HEK293 (cell line): ENCODE measurements around the gene PERM1.

ENCODE experiments used
- CTCF ChIA-PET: fragments of 350-600 bp; formaldehyde crosslinking; extraction: SDS; loops from one replicate; lab custom pipeline; 2021; ENCODE audit warnings: antibody characterized with exemption; lab: Yijun Ruan, JAX
- POLR2A ChIA-PET: fragments of 300-600 bp; formaldehyde crosslinking; extraction: SDS; loops from one replicate; lab custom pipeline; 2020; ENCODE audit warnings: antibody characterized with exemption, inconsistent platforms; lab: Yijun Ruan, JAX
- H3K27ac ChIP-seq: fragments of 200-500 bp; sonication (Bioruptor generic); 2 replicates; pipeline ENCODE4 v1.5.1; 2014; ENCODE audit warnings: low read depth, low read length, control low read depth, inconsistent platforms; ENCODE audit errors: extremely low read depth
- H3K36me3 ChIP-seq, 2 experiments: fragments of 200-500 bp in 1 of 2; sonication (Bioruptor generic) in 1 of 2; 1 replicate in 1 of 2; 2 replicates in 1 of 2; pipeline ENCODE4 v1.5.1; 2014 to 2017; ENCODE audit warnings: inconsistent platforms in 2 of 2, low read length in 2 of 2; ENCODE audit not compliant: control insufficient read depth in 2 of 2, insufficient read depth in 1 of 2
- H3K4me1 ChIP-seq: fragments of 200-500 bp; sonication (Bioruptor generic); 2 replicates; pipeline ENCODE4 v1.5.1; 2014; ENCODE audit warnings: mild to moderate bottlenecking, low read length, inconsistent platforms; ENCODE audit not compliant: control insufficient read depth, insufficient read depth
- H3K4me3 ChIP-seq: 2 replicates; pipeline ENCODE4 v1.5.1; 2011; ENCODE audit warnings: low read depth, mild to moderate bottlenecking, control low read depth, low read length, moderate library complexity
- H3K9me3 ChIP-seq: fragments of 200-500 bp; sonication (Bioruptor generic); 2 replicates; pipeline ENCODE4 v1.5.1; 2014; ENCODE audit warnings: low read depth, low read length, inconsistent platforms; ENCODE audit not compliant: control insufficient read depth, insufficient read depth
- GLIS1 ChIP-seq: fragments of 450-650 bp; formaldehyde crosslinking; IDR thresholded peaks from 2 replicates; pipeline ENCODE4 v1.5.1; 2016; ENCODE audit warnings: missing biosample characterization, missing genetic modification characterization
- GLIS2 ChIP-seq: fragments of 450-650 bp; formaldehyde crosslinking; IDR thresholded peaks from 2 replicates; pipeline ENCODE4 v1.5.1; 2016; ENCODE audit warnings: missing biosample characterization, missing genetic modification characterization
- KLF1 ChIP-seq: fragments of 450-650 bp; formaldehyde crosslinking; IDR thresholded peaks from 2 replicates; pipeline ENCODE4 v1.5.1; 2016; ENCODE audit warnings: missing biosample characterization, missing genetic modification characterization
- KLF10 ChIP-seq: fragments of 450-650 bp; IDR thresholded peaks from 2 replicates; pipeline ENCODE4 v1.5.1; 2018; ENCODE audit warnings: missing biosample characterization, mild to moderate bottlenecking, missing genetic modification characterization
- KLF9 ChIP-seq: fragments of 450-650 bp; formaldehyde crosslinking; IDR thresholded peaks from 2 replicates; pipeline ENCODE4 v1.5.1; 2016; ENCODE audit warnings: missing biosample characterization, missing genetic modification characterization, low read depth
- PRDM6 ChIP-seq: fragments of 450-650 bp; formaldehyde crosslinking; IDR thresholded peaks from 2 replicates; pipeline ENCODE4 v1.5.1; 2017; ENCODE audit warnings: missing biosample characterization, missing genetic modification characterization
- RBAK ChIP-seq: fragments of 450-650 bp; formaldehyde crosslinking; IDR thresholded peaks from 2 replicates; pipeline ENCODE4 v1.5.1; 2016; ENCODE audit warnings: missing biosample characterization, missing genetic modification characterization
- TCF7L2 ChIP-seq: IDR thresholded peaks from 2 replicates; pipeline ENCODE4 v1.6.1; 2011; ENCODE audit warnings: low read depth, mild to moderate bottlenecking, inconsistent platforms, low read length, moderate library complexity, borderline replicate concordance
- ZBTB1 ChIP-seq: fragments of 450-650 bp; formaldehyde crosslinking; IDR thresholded peaks from 2 replicates; pipeline ENCODE4 v1.5.1; 2016; ENCODE audit warnings: missing biosample characterization, missing genetic modification characterization
- ZIC2 ChIP-seq: fragments of 450-650 bp; formaldehyde crosslinking; IDR thresholded peaks from 2 replicates; pipeline ENCODE4 v1.5.1; 2016; ENCODE audit warnings: missing biosample characterization, missing genetic modification characterization
- ZNF26 ChIP-seq: fragments of 450-650 bp; formaldehyde crosslinking; IDR thresholded peaks from 2 replicates; pipeline ENCODE4 v1.5.1; 2016; ENCODE audit warnings: missing biosample characterization, missing genetic modification characterization
- ZNF274 ChIP-seq, 2 experiments: fragments of 200-500 bp in 1 of 2; fragments of 450-650 bp in 1 of 2; sonication (Bioruptor generic) in 1 of 2; formaldehyde crosslinking in 1 of 2; IDR thresholded peaks; 2 replicates each; pipeline versions ENCODE4 v1.5.1 to v1.6.1; 2014 to 2016; ENCODE audit warnings: borderline replicate concordance in 1 of 2, inconsistent platforms in 1 of 2, low read length in 1 of 2, missing biosample characterization in 1 of 2, missing genetic modification characterization in 1 of 2
- ZNF280D ChIP-seq: fragments of 450-650 bp; formaldehyde crosslinking; IDR thresholded peaks from 2 replicates; pipeline ENCODE4 v1.5.1; 2016; ENCODE audit warnings: missing biosample characterization, missing genetic modification characterization
- ZNF302 ChIP-seq: fragments of 450-650 bp; formaldehyde crosslinking; IDR thresholded peaks from 2 replicates; pipeline ENCODE4 v1.5.1; 2016; ENCODE audit warnings: missing biosample characterization, missing genetic modification characterization, low read depth
- ZNF366 ChIP-seq: fragments of 450-650 bp; formaldehyde crosslinking; conservative IDR thresholded peaks from 2 replicates; pipeline ENCODE4 v1.5.1; 2016; ENCODE audit warnings: missing biosample characterization, missing genetic modification characterization
- ZNF645 ChIP-seq: fragments of 450-650 bp; formaldehyde crosslinking; IDR thresholded peaks from 2 replicates; pipeline ENCODE4; 2016; ENCODE audit warnings: missing biosample characterization, missing genetic modification characterization
- ZNF677 ChIP-seq: fragments of 450-650 bp; IDR thresholded peaks from 2 replicates; pipeline ENCODE4 v1.5.0; 2018; ENCODE audit warnings: missing biosample characterization, mild to moderate bottlenecking, missing genetic modification characterization, moderate library complexity
- ZNF768 ChIP-seq: fragments of 450-650 bp; formaldehyde crosslinking; IDR thresholded peaks from 2 replicates; pipeline ENCODE4 v1.5.1; 2018; ENCODE audit warnings: missing biosample characterization, mild to moderate bottlenecking, missing genetic modification characterization

PERM1 gene

GRCh38 chr1:1023700-1024099 lies 41.8 kb upstream of the PERM1 start:
- CTCF ChIA-PET, result interaction anchor here (0.6 to 2.0 kb wide), 4 partner anchors 21 to 591 kb away, joined by 4 to 8 read pairs (median 4); no protein-coding TSS in a partner anchor
- Histone ChIP-seq H3K36me3 (peaks cover 0 to 50% of the 10 kb centered on the region in 2 experiments; a peak in 1 of 3 replicates), H3K4me1 (peaks cover 3% of the 10 kb centered on the region; the same call in 1 of the 2 replicates), H3K9me3 (no peaks in the 10 kb centered on the region), H3K27ac (no peak overlapping the region), H3K4me3 (no peak overlapping the region)
- POLR2A ChIA-PET, result no interaction called here
- 0 out of 2 replicates have a peak, but pooled peaks have one; percentile 8 for TF ChIP-seq KLF1
- no peak for TF ChIP-seq ZNF366 (tag by site-specific recombination)
- TF ChIP-seq GLIS2 (tag by site-specific recombination), result peak; percentile 71
- peak; percentile 41 for TF ChIP-seq KLF9 (tag by site-specific recombination)
- peak; percentile 88 for TF ChIP-seq GLIS1
- TF ChIP-seq ZIC2, result peak; percentile 53
- TF ChIP-seq ZNF280D (tag by site-specific recombination), result no peak
- no peak for TF ChIP-seq ZBTB1 (tag by site-specific recombination)
- TF ChIP-seq ZNF274 (IDR thresholded peaks at IDR 0.05; ENCODE audit: low read length), result no peak
- no peak for TF ChIP-seq ZNF274 (tag by site-specific recombination; IDR thresholded peaks at IDR 0.05; ENCODE audit: borderline replicate concordance)
- TF ChIP-seq ZNF26 (tag by site-specific recombination), result no peak
- TF ChIP-seq ZNF677 (tag by site-specific recombination), result no peak
- TF ChIP-seq ZNF302 (tag by site-specific recombination), result no peak
- TF ChIP-seq PRDM6, result no peak
- TF ChIP-seq ZNF768 (tag by site-specific recombination), result no peak
- no peak for TF ChIP-seq TCF7L2
- no peak for TF ChIP-seq RBAK (tag by site-specific recombination)
- TF ChIP-seq ZNF645 (tag by site-specific recombination), result no peak
- TF ChIP-seq KLF10 (tag by site-specific recombination), result no peak
- TF ChIP-seq, all 188 proteins: peak for 5
